NB4 (cell line): ENCODE data around the gene MSI2.

ENCODE experiments used
- POLR2A ChIP-seq: IDR thresholded peaks from 2 replicates; pipeline ENCODE4 v1.6.1; 2011; ENCODE audit warnings: mild to moderate bottlenecking; ENCODE audit not compliant: insufficient read length; ENCODE audit errors: extremely low read depth
- TF ChIP-seq, protein P1 (sequence below): IDR thresholded peaks from one replicate; pipeline ENCODE4 v1.5.1; 2012; ENCODE audit warnings: low read depth, low read length

GRCh38 chr17:57533684-57534305 is 277.5 kb downstream of the MSI2 start:
- TF ChIP-seq, protein P1, sequence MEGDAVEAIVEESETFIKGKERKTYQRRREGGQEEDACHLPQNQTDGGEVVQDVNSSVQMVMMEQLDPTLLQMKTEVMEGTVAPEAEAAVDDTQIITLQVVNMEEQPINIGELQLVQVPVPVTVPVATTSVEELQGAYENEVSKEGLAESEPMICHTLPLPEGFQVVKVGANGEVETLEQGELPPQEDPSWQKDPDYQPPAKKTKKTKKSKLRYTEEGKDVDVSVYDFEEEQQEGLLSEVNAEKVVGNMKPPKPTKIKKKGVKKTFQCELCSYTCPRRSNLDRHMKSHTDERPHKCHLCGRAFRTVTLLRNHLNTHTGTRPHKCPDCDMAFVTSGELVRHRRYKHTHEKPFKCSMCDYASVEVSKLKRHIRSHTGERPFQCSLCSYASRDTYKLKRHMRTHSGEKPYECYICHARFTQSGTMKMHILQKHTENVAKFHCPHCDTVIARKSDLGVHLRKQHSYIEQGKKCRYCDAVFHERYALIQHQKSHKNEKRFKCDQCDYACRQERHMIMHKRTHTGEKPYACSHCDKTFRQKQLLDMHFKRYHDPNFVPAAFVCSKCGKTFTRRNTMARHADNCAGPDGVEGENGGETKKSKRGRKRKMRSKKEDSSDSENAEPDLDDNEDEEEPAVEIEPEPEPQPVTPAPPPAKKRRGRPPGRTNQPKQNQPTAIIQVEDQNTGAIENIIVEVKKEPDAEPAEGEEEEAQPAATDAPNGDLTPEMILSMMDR: no peak
- no peak for TF ChIP-seq POLR2A
